ENCODE data around the gene PGS1. TPM values are rescaled to one million over a fixed set of nuclear protein-coding genes. Genes with fewer than 3 reads are reported as not detected.

Gene PGS1
- total RNA-seq, 1 experiment from 2014 or later: 42.6 TPM

GRCh38 chr17:78384479-78385175 is 6.2 kb downstream of the PGS1 start:
- peaks cover 29% of the 10 kb centered on the region for H3K4me1 Mint-ChIP-seq (ENCODE audit: low read depth, unreplicated experiment)

GRCh38 chr17:78387977-78388941 is 9.8 kb downstream of the PGS1 start:
- H3K9me3 Mint-ChIP-seq (ENCODE audit: low read depth, unreplicated experiment): no peaks in the 10 kb centered on the region
- H3K36me3 Mint-ChIP-seq (ENCODE audit: insufficient read depth, unreplicated experiment): peaks cover 6% of the 10 kb centered on the region
- H3K27me3 Mint-ChIP-seq (ENCODE audit: unreplicated experiment): no peaks in the 10 kb centered on the region
- no TSS peak for BruUV-seq (replicated peaks)
- CTCF ChIA-PET: interaction anchor here (0.8 kb wide), 1 partner anchor 10 kb away, joined by 7 read pairs; no protein-coding TSS in a partner anchor
- no peak for TF ChIP-seq CTCF (IDR thresholded peaks at IDR 0.05; ENCODE audit: unreplicated experiment)
- peaks cover 32% of the 10 kb centered on the region for H3K4me1 Mint-ChIP-seq (ENCODE audit: low read depth, unreplicated experiment)
- H3K27ac Mint-ChIP-seq (ENCODE audit: unreplicated experiment): no peak overlapping the region
- intact Hi-C loops (cut with micrococcal nuclease; ENCODE audit: unreplicated experiment): no loop called here
- no peak for DNase-seq
- no peak overlapping the region for H3K4me3 Mint-ChIP-seq (ENCODE audit: low read depth, unreplicated experiment)

More at GRCh38 chr17:78384479-78385175, 6.2 kb downstream of the PGS1 start:
- Mint-ChIP-seq H3K27me3 (ENCODE audit: unreplicated experiment) (no peaks in the 10 kb centered on the region), H3K4me3 (ENCODE audit: low read depth, unreplicated experiment) (no peak overlapping the region), H3K27ac (ENCODE audit: unreplicated experiment) (no peak overlapping the region), H3K9me3 (ENCODE audit: low read depth, unreplicated experiment) (no peaks in the 10 kb centered on the region), H3K36me3 (ENCODE audit: insufficient read depth, unreplicated experiment) (peaks cover 15% of the 10 kb centered on the region)
- BruUV-seq (replicated peaks): no TSS peak
- no peak for DNase-seq
- no peak for TF ChIP-seq CTCF (IDR thresholded peaks at IDR 0.05; ENCODE audit: unreplicated experiment)
- intact Hi-C loops (cut with micrococcal nuclease; ENCODE audit: unreplicated experiment): no loop called here
- CTCF ChIA-PET: no interaction called here

- no peak for DNase-seq
- H3K9me3 Mint-ChIP-seq (ENCODE audit: low read depth, unreplicated experiment): no peaks in the 10 kb centered on the region
- no peak overlapping the region for H3K4me3 Mint-ChIP-seq (ENCODE audit: low read depth, unreplicated experiment)
- H3K36me3 Mint-ChIP-seq (ENCODE audit: insufficient read depth, unreplicated experiment): peaks cover 20% of the 10 kb centered on the region
- H3K27me3 Mint-ChIP-seq (ENCODE audit: unreplicated experiment): no peaks in the 10 kb centered on the region
- peaks cover 39% of the 10 kb centered on the region for H3K4me1 Mint-ChIP-seq (ENCODE audit: low read depth, unreplicated experiment)
- CTCF ChIA-PET: interaction anchor here (1.2 kb wide), 1 partner anchor 9 kb away, joined by 4 read pairs; no protein-coding TSS in a partner anchor
- BruUV-seq (replicated peaks): no TSS peak
- no peak for TF ChIP-seq CTCF (IDR thresholded peaks at IDR 0.05; ENCODE audit: unreplicated experiment)
- intact Hi-C loops (cut with micrococcal nuclease; ENCODE audit: unreplicated experiment): no loop called here
- H3K27ac Mint-ChIP-seq (ENCODE audit: unreplicated experiment): no peak overlapping the region
These were observed 12.0 kb downstream of the PGS1 start for GRCh38 chr17:78390241-78391050.

GRCh38 chr17:78391051-78391431 is 12.6 kb downstream of the PGS1 start:
- no peak overlapping the region for H3K27ac Mint-ChIP-seq (ENCODE audit: unreplicated experiment)

More at GRCh38 chr17:78391051-78391431, 12.6 kb downstream of the PGS1 start:
- no peak for TF ChIP-seq CTCF (IDR thresholded peaks at IDR 0.05; ENCODE audit: unreplicated experiment)
- CTCF ChIA-PET: interaction anchor here (0.6 to 1.2 kb wide), 3 partner anchors 9 to 156 kb away, joined by 3 to 4 read pairs (median 3); no protein-coding TSS in a partner anchor
- peaks cover 37% of the 10 kb centered on the region for H3K4me1 Mint-ChIP-seq (ENCODE audit: low read depth, unreplicated experiment)
- H3K36me3 Mint-ChIP-seq (ENCODE audit: insufficient read depth, unreplicated experiment): peaks cover 24% of the 10 kb centered on the region
- no TSS peak for BruUV-seq (replicated peaks)
- intact Hi-C loops (cut with micrococcal nuclease; ENCODE audit: unreplicated experiment): no loop called here
- no peaks in the 10 kb centered on the region for H3K27me3 Mint-ChIP-seq (ENCODE audit: unreplicated experiment)
- DNase-seq: no peak
- no peak overlapping the region for H3K4me3 Mint-ChIP-seq (ENCODE audit: low read depth, unreplicated experiment)
- H3K9me3 Mint-ChIP-seq (ENCODE audit: low read depth, unreplicated experiment): no peaks in the 10 kb centered on the region

Data from Calu3 (cell line).